ENCODE measurements around the gene TRIB2.
"Not testable (repeated sequence)": the region's sequence is repeated elsewhere in the genome, so short reads cannot be mapped to it uniquely, and the experiment has no call there.

Gene TRIB2

GRCh38 chr2:12716282-12717190 lies at the start of gene TRIB2:
TRIB2 (plus strand) TSS chr2:12716936; CDS start chr2:12718308, 1,372 bp downstream.
- DNase-seq: no peak

DNA sequence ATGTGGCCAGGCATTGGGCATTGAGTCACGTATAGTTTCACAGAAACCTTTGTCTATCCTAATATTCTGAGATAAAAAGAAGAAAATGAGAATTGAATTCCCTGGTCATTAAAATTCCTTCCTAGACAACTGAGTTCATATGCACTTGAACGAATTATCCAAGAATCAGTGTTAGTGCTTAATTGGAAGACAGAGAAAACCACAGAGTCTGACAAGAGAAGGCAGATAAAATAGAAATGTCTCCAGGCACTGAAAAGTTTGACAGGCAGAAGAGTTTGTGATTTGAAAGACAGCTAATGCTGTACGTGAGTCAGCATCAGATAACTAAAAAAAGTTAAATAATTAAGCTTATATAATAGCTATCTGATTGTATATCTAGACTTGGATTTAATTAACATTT lies 47.7 kb upstream of the TRIB2 start:
- DNase-seq: no peak

DNA sequence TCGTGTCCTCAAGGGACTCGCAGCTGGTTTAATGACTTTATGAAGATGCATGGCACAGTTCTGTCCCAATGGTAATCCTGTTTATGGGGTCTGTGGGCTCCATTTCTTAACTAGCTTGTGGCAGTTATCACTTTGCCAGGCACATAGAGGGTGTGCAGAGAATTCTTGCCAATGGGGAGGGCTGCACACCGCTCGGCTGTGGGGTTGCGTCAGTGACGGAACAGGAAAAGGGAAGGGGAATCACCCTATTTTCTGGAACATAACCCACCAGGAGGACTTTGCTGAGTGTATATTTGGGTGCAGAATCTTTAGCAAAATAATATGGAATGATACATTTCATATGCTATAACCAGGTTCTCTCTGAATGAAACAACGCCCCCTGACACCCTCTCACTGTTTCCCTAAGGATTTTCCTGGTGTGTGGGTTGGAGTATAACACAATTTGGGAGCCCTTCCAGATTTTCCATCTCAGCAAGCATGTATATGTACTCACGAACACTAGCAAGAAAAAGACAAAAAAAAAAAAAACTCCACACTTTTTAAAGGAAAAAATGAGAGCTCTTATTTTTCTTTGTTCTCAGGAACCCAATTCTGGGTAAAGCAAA lies 43.9 kb upstream of the TRIB2 start:
- no peak for DNase-seq

DNA sequence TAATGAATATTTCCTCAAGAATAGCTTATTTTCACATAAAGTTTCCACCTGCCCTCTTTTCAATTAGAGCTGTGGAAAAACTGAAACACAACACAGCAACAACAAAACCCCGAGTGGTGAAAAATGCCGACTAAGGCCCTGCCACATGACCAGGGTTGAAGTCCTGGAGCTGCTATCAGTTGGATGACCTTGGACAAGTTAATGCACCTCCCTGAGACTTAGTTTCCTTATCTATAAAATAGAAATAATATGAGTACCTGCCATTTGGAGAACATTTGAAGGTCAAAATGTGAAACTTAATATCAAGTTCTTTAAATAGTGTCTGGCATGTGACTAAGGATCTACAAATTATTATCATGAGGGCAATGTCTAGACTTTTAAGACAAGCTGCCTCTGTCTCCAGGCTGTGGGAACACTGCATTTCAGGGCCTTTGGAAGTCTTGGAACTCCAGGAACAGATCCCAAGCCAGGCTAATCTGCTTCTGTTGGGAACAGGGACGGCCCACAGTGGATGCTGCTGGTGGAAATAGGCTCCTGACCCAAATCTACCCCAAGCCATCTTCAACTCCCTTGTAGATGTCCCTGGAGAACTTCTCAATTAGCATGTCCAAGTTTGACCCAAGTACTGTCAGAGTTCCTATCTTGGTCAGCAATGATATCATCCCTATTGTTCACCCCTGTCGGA lies 42.0 kb upstream of the TRIB2 start:
- DNase-seq: no peak

DNA sequence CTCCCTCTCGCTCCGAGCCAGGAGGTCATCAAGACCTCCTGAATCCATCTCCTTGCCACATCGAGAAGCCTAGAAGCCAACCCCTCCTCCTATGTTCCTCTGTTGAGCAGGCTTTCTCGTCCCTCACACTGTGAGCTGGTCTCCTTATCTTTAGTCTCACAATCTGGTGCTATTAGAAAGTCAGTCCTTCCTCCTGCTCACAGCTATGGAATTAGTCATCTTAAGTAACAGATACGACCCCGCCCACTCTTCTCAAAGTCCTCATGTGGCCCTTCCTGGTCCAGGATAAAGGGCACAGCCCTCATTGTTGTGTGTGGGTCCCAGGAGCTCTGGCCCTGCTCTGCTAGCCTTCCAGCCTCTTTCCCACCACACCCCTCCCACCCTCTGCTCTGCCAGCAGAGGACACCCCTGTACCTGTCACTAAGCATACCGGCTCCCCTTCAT lies 41.4 kb upstream of the TRIB2 start:
- DNase-seq: no peak

DNA sequence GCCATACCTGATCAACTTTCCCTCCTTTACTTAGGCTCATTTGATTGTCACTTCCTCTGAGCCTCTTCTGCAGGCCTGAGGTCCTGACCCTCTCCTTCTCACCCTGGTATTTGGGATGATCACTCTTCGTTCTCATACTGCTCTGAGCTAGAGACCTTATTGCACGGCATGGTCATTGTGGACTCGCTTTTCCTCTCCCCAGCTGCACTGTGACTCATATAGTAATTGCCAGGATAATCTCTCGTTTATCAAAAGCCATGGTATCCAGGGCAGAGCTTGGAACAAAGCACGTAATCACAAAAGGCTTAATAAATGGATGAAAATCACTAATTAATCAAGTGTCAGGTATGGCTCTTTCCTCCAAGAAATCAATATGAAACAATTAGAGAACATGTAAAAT lies 40.9 kb upstream of the TRIB2 start:
- no peak for DNase-seq

- no peak for DNase-seq
Measured at GRCh38 chr2:12676771-12677170, 40.0 kb upstream of the TRIB2 start.

GRCh38 chr2:12678186-12678585 lies 38.5 kb upstream of the TRIB2 start:
- DNase-seq: no peak

- no peak for DNase-seq
Measured at GRCh38 chr2:12679550-12680072, 37.1 kb upstream of the TRIB2 start.

GRCh38 chr2:12680115-12680514 lies 36.6 kb upstream of the TRIB2 start:
- DNase-seq: not testable (repeated sequence)

DNA sequence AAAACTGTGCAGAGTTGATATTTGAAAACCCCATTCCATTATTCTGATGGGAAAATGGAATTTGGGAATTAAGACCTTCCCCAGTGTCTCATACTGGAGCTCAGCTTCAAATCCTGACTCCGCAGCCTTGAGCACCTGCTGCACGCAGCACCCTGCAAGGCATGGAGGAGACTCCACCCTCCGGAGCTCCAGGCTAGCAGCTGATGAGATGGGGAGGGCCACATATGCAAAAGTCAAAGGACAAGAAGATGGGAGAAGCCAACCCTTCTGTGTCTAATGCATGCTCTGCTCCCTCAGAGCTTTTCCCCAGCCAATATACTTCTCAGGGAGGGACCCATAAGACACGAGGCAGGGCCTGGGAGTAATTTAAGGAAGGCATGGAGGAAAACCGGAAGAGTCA lies 34.7 kb upstream of the TRIB2 start:
- no peak for DNase-seq

DNA sequence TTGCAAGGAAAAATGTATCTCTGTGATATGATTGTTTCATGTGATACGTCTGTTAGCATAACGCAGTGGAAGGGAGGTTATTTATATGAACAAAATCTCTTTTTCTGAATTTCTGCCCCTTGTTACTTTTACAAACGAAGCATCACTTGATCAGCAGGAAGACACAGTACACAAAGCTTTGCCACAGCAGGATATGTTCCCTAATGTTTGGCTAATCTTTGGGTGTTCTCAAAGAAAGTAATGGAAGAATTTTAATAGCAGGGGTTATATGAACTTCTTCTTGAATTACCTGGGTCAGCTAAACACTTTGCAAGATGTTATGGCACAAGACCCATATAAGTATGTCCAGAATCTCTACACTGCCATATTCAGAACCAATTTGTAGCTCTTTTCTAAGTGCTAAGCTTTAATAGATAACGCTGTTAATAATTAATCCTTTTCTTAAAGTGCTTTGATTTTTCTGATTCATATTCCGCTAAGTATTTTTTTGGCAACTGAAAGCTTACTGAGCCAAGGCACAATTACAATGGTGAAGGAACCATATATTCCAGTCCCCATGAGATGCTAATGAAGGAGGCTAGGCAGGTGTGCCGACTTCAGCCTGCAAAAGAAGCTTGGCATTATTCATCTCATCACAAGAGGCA lies 33.2 kb upstream of the TRIB2 start:
- DNase-seq: no peak

- DNase-seq: no peak
Measured at GRCh38 chr2:12684471-12684936, 32.2 kb upstream of the TRIB2 start.

GRCh38 chr2:12685145-12685544 lies 31.6 kb upstream of the TRIB2 start:
- DNase-seq: no peak

DNA sequence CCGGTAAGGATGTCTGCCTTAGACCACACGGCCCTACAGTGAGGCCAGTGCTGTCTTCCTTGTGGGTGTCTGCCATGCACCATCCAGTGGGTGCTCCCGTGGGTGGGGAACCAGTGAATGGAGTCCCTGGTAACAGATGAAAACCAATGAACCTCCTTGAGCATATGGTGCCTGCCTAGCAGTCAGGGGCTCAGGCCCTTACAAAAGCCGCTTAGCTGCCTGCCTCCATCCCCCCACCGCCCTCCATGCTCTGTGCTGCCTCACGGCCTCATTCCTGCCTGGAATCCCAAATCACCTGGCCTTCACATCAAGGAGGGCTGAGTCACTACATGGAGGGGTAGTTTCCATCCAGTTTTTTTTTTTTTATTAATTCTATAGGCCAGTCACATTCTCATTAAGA lies 30.8 kb upstream of the TRIB2 start:
- DNase-seq: no peak

DNA sequence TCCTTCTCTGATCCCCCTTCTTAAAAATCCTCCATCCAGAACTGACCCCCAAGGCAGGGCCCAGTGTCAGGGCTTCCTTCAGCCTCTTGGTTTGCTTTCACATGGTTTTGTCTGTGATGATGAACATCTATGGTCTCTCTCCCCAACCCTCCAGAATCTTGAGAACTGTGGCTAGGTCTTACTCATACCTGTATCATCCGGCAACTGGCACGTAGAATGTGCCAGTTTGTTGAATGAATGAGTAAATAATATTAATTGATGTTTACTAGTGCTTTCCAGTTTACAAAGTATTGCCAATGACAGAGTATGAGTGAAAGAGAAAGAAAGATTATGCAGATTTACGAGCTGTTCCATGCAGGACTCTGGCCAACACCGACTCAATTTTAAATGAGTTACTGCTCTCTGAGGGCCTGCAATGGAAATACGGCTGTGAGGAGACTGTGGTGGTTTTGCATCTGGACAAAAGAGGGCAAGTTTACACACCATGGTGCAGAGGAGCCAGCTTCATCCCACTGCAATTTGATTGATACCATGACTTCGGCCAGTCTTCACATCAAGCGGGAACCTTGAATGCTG lies 29.9 kb upstream of the TRIB2 start:
- DNase-seq: no peak

- no peak for DNase-seq
Measured at GRCh38 chr2:12688091-12688490, 28.6 kb upstream of the TRIB2 start.

- no peak for DNase-seq
Measured at GRCh38 chr2:12688893-12689292, 27.8 kb upstream of the TRIB2 start.

DNA sequence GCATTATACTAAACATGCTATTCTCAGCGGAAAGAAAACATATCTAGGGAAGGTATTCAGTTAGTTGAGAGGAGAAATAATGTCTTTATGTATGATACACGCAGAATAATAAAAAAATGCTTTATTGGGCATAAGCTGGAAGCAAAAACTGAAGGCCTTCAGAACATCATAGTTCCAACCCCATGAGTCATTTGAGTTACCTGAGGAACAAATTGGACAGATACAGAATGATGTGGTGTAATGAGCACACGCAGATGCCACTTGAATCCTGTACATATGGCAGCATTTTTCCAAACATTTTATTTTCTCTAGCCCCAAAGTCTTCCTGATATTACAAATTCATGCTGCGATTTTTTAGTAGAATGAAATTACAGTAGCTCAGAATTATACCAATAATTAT lies 23.2 kb upstream of the TRIB2 start:
- DNase-seq: no peak

DNA sequence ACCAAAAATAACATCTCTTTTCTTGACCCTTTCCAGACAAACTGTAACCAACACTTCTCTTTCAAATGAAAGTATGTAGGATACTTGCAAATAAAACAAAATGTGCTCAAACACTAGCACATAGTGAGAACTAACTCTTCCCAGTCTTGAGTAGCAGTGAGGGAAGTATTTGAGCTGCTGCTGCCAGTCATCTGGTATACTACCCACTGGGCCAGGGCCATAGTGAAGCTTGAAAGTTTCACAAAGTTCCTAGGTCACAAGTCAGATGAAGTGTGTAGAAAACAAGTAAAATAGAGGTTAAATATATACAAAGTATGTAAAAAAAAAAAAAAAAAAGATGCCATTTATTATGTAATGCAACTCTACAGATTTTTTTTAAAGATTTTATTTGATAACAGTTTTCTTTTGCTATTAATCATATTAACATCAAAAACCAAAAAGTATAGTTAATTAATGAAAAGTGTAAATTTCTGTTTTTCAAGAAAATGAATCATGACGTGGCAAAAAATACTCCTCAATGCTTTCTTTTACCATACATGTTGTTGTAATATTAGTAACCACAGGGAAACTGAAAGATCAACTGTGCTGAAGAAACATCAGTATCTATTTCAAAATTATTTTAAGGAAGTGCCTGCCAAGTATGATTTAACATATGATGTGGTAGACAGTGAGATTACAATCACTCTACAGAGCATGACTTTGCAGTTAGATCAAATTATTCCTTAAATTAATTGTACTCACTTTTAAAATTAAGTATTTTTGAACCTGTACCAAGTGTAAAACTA lies 21.6 kb upstream of the TRIB2 start:
- DNase-seq: no peak

GRCh38 chr2:12697617-12698016 lies 19.1 kb upstream of the TRIB2 start:
- DNase-seq: no peak

GRCh38 chr2:12700989-12701388 lies 15.7 kb upstream of the TRIB2 start:
- DNase-seq: no peak

Measured in NCI-H446 treated with DMSO at 0.1 percent for 48 hours (cell line).